IPS-NIHi11 (cell line): ENCODE measurements around the gene STX18.

Source experiments
- DNase-seq: peaks from one replicate; pipeline ENCODE4 v3.0.0; 2012; ENCODE audit warnings: mixed read lengths, low spot score

The STX18 gene

GRCh38 chr4:4398430-4398829 is 143.4 kb downstream of the STX18 start:
- DNase-seq: no peak

GRCh38 chr4:4397441-4397819 is 144.4 kb downstream of the STX18 start:
- no peak for DNase-seq

GRCh38 chr4:4396628-4397440 is 145.0 kb downstream of the STX18 start:
- no peak for DNase-seq

- DNase-seq: peak; percentile 61
Measured at GRCh38 chr4:4395849-4396627, 145.8 kb downstream of the STX18 start.

- DNase-seq: no peak
Measured at GRCh38 chr4:4395371-4395770, 146.5 kb downstream of the STX18 start.

GRCh38 chr4:4394644-4395043 is 147.2 kb downstream of the STX18 start:
- no peak for DNase-seq

- no peak for DNase-seq
Measured at GRCh38 chr4:4392501-4393183, 149.2 kb downstream of the STX18 start.

GRCh38 chr4:4391866-4392265 is 150.0 kb downstream of the STX18 start:
- no peak for DNase-seq

- DNase-seq: no peak
Measured at GRCh38 chr4:4390515-4391240, 151.2 kb downstream of the STX18 start.

GRCh38 chr4:4390046-4390445 is 151.8 kb downstream of the STX18 start:
- no peak for DNase-seq

GRCh38 chr4:4388836-4389575 is 152.8 kb downstream of the STX18 start:
- DNase-seq: no peak

GRCh38 chr4:4388311-4388790 is 153.5 kb downstream of the STX18 start:
- DNase-seq: no peak

GRCh38 chr4:4387531-4388310 is 154.1 kb downstream of the STX18 start:
- no peak for DNase-seq

- DNase-seq: peak; percentile 73
Measured at GRCh38 chr4:4386736-4387392, 155.0 kb downstream of the STX18 start, which contains the start of gene NSG1. Gene NSG1, plus strand, starts transcription at chr4:4387102. Its CDS starts 528 bp downstream, at chr4:4387630.

GRCh38 chr4:4386296-4386735 is 155.5 kb downstream of the STX18 start:
- peak; percentile 66 for DNase-seq

- no peak for DNase-seq
Measured at GRCh38 chr4:4385729-4386295, 156.0 kb downstream of the STX18 start.

GRCh38 chr4:4384837-4385236 is 157.0 kb downstream of the STX18 start:
- peak; percentile 77 for DNase-seq

- DNase-seq: no peak
Measured at GRCh38 chr4:4383085-4383484, 158.8 kb downstream of the STX18 start.

GRCh38 chr4:4379540-4380087 is 162.2 kb downstream of the STX18 start:
- DNase-seq: no peak
